ENCODE measurements around the gene TTC7B.

The TTC7B gene

GRCh38 chr14:90739318-90740068, 76.7 kb downstream of the TTC7B start:
- TF ChIP-seq CTCF (conservative IDR thresholded peaks at IDR 0.05; ENCODE audit: control insufficient read depth, insufficient read depth, low read depth, low read length) = no peak
- DNase-seq (ENCODE audit: low read depth) = no peak
- H3K4me3 ChIP-seq (ENCODE audit: control insufficient read depth, low read depth, low read length) = no peak overlapping the region

GRCh38 chr14:90733139-90733808, 83.0 kb downstream of the TTC7B start:
- no peak for DNase-seq (ENCODE audit: low read depth)
- TF ChIP-seq CTCF (conservative IDR thresholded peaks at IDR 0.05; ENCODE audit: control insufficient read depth, insufficient read depth, low read depth, low read length) = no peak
- no peak overlapping the region for H3K4me3 ChIP-seq (ENCODE audit: control insufficient read depth, low read depth, low read length)

- DNase-seq (ENCODE audit: low read depth) = no peak
- no peak overlapping the region for H3K4me3 ChIP-seq (ENCODE audit: control insufficient read depth, low read depth, low read length)
- no peak for TF ChIP-seq CTCF (conservative IDR thresholded peaks at IDR 0.05; ENCODE audit: control insufficient read depth, insufficient read depth, low read depth, low read length)
Measured at GRCh38 chr14:90732718-90733117, 83.5 kb downstream of the TTC7B start.

- TF ChIP-seq CTCF (conservative IDR thresholded peaks at IDR 0.05; ENCODE audit: control insufficient read depth, insufficient read depth, low read depth, low read length) = no peak
- H3K4me3 ChIP-seq (ENCODE audit: control insufficient read depth, low read depth, low read length) = no peak overlapping the region
- no peak for DNase-seq (ENCODE audit: low read depth)
Measured at GRCh38 chr14:90732139-90732538, 84.1 kb downstream of the TTC7B start.

- no peak overlapping the region for H3K4me3 ChIP-seq (ENCODE audit: control insufficient read depth, low read depth, low read length)
- no peak for TF ChIP-seq CTCF (conservative IDR thresholded peaks at IDR 0.05; ENCODE audit: control insufficient read depth, insufficient read depth, low read depth, low read length)
- DNase-seq (ENCODE audit: low read depth) = no peak
Measured at GRCh38 chr14:90731487-90731886, 84.7 kb downstream of the TTC7B start.

GRCh38 chr14:90730206-90730766, 85.9 kb downstream of the TTC7B start:
- no peak for DNase-seq (ENCODE audit: low read depth)
- no peak overlapping the region for H3K4me3 ChIP-seq (ENCODE audit: control insufficient read depth, low read depth, low read length)
- no peak for TF ChIP-seq CTCF (conservative IDR thresholded peaks at IDR 0.05; ENCODE audit: control insufficient read depth, insufficient read depth, low read depth, low read length)
